GM12874 (cell line): Measurements from ENCODE around the gene CUX1.

Experiments
- CTCF ChIP-seq: IDR thresholded peaks from 2 replicates; pipeline ENCODE4 v1.5.1; 2011; ENCODE audit warnings: low read depth, mild to moderate bottlenecking, control low read depth, low read length, moderate library complexity; ENCODE audit not compliant: insufficient read depth

Gene CUX1

GRCh38 chr7:101878938-101879337, 61.5 kb downstream of the CUX1 start:
- TF ChIP-seq CTCF = no peak

- TF ChIP-seq CTCF = no peak
Observed at GRCh38 chr7:101879565-101879964, 62.1 kb downstream of the CUX1 start.

- no peak for TF ChIP-seq CTCF
Observed at GRCh38 chr7:101880282-101881054, 63.0 kb downstream of the CUX1 start.

GRCh38 chr7:101882005-101882421, 64.6 kb downstream of the CUX1 start:
- no peak for TF ChIP-seq CTCF

GRCh38 chr7:101882595-101883564, 65.5 kb downstream of the CUX1 start:
- no peak for TF ChIP-seq CTCF

- no peak for TF ChIP-seq CTCF
Observed at GRCh38 chr7:101884671-101885596, 67.5 kb downstream of the CUX1 start.
